Activated CD4-positive, alpha-beta T cell treated with anti-CD3 and anti-CD28 coated beads, Interleukin-2, amount 50 U/mL, for 24 hours (primary cell): ENCODE data around the gene MED10.
"Not testable (repeated sequence)": the region's sequence is repeated elsewhere in the genome, so short reads cannot be mapped to it uniquely, and the experiment has no call there.

ENCODE experiments used
- DNase-seq, 2 donors: peaks; one replicate each; pipeline ENCODE4 v3.0.0-alpha.2; 2020; ENCODE audit warnings: low read depth in 1 of 2, low spot score in 1 of 2

The MED10 gene

DNA sequence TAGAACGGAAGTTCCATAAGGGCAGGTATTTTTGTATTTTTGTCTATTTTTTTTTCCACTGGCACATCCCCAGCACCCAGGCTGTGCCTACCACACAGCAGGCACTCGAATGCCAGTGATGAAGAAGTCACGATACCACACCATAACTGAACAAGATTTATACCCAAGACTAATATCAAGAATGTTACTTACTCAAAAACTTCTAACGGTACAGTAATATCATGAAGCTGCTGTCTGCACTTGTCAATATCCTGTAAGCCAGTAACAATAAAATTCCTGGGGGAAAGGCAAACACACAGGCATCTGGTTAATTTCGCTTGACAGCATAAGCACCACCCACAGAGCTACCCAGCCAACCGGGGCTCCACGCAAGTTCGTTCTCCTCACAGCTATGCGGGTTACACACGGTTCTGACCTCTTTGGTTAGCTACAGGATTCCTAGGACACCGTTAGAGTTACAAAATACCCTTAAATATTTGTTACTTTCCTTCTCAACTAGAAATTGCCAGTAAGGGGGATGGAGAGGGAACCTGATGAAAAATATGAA lies 1.3 kb downstream of the MED10 start:
- no peak for DNase-seq

DNA sequence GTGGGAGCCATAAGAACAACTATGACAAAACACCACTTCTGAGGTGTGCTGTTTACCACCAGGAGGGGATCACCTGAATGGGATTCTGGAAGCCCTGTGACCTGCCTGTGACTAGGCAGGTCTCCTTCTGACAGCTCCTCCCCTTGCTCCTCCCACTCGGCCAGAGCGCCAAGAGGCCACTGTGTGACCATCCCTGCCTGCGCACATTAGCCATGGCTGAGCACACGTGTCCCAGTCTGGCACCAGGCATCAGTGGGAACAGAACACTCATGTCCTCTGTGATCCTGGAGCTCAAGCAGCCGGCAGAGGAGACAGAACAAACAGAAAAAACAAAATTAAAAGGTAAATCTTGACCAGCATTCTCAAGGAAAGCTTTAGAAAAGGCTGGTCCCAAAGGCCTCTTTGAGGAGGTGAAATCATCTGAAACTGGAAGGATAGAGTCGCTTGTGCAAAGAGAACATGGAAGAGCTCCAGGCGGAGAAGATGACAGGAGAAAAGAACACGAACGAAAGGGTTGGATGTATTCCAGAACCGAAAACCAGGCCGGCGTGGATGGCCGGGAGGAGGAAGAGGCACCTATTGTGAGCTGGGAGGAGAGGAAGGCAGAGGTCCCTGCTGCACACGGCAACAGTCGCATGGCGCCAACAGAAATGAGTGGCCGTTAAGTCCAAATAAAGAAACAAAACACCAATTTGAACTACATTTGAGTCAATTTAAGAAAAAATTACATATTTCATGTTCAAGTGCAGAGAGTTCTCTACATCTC lies 5.1 kb downstream of the MED10 start:
- no peak for DNase-seq

DNA sequence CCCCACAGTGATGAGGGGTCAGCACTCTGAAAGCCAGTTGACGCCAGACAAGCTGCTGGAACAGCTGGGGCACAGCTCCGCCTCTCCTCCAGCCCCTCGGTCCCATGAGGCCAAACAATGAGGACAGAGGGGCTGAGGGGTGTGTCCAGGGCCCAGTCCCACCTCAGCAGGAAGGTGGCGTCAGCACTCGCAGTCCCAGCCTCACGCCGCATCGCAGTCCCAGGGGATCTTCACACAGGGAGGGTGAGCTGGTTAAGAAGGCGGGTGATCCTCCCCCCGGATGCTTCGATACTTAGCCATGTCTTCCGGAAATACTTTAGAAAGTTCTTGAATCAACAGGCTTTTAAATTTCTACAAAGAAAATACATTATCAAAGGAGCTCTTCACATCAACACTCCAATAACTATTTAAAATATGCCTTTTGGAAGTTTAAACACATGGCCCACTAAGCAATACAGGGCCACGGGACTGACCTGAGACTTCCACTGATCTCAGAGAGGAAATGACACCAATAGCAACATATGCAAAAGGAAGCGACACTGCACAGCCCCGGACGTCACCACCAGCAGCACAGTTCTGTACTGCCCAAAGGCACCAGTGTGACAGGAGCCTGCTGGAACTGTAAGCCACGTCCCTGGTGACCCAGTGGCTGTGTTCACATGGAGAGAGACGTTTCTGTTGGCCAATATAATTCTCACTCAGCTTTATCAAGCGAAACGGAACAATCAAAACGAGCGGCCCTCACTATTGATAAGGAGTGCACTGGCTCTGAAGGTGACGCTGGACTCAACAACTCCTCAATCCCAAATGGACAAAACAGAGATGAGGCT lies 5.9 kb downstream of the MED10 start:
- no peak for DNase-seq

DNA sequence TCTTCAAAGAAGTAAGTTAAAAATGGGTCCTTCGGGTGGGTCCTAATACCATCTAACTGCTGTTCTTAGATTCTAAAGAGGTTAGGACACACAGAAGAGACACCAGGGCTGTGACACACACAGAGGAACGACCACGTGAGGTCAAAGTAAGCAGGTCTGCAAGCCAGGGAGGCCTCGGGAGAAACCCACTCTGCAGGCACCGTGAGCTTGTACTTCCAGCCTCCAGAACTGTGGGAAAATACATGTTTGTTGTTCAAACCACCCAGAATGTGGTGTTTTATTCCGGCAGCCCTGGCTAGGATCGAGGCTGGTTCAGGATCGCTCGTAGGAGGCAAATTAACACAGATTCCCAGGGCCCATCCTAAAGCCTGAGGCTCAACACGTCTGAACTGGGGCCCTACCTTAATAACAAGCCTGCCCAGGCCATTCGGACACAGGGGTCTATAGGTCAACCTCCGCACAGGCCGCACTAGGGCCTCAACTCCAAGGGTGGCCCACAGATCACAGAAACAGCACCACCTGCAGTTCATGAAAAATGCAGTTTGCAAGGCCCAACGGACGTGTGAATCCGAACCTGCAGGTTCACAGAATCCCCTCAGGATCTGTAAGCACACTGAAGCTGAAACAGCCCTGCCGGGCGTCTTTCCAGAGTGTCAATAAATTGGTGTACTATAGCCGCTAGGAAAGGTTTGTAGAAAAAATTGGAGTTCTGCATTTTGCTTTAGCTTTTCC lies 7.1 kb downstream of the MED10 start:
- no peak for DNase-seq

DNA sequence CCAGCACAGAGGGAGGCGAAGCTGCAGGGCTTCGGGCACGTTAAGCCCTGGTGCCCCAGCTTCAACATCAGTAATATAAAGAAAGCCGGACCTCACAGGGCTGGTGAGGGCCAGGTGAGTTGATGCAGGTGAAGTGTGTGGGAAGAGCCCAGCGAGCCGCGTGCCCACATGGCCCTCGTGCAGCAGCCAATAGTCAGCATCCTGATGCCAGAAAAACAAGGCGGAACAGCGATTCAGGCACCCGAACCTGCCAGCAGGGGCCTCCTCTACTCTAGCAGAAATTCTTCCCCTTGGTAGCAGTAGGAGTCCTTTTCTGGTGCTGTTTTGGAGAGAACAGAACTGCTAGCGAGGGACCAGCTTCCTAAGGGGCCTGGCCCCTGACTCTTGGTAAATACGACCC lies 7.8 kb downstream of the MED10 start:
- no peak for DNase-seq

DNA sequence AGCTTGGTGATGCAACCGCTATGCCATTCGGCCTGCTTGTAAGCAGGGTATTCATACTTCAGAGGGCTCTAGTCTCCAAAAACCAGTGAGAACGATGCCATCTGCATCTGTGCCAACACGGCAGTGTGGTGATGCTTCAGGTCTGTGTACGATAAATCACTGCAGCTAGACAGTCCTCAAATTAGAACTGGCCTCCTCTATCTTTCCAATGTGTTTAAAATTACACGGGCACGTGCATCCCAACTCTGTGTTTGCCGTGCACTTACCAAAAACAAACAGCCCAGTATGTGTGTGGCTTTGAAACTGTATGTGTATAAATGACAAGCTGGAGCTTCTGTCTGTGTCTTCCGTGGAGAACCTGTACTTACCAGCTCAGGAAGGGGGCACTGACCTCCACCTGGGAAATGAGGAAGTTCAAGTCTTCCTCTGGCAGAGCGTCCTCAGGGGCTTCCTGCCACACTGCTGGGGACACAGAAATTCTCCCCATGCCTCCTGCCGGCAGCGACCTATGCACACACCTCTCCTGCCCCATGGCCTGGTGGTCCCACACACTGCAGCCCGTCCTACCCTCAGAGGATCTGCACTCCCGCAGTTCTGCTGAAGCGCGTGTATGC lies 12.3 kb downstream of the MED10 start:
- no peak for DNase-seq

DNA sequence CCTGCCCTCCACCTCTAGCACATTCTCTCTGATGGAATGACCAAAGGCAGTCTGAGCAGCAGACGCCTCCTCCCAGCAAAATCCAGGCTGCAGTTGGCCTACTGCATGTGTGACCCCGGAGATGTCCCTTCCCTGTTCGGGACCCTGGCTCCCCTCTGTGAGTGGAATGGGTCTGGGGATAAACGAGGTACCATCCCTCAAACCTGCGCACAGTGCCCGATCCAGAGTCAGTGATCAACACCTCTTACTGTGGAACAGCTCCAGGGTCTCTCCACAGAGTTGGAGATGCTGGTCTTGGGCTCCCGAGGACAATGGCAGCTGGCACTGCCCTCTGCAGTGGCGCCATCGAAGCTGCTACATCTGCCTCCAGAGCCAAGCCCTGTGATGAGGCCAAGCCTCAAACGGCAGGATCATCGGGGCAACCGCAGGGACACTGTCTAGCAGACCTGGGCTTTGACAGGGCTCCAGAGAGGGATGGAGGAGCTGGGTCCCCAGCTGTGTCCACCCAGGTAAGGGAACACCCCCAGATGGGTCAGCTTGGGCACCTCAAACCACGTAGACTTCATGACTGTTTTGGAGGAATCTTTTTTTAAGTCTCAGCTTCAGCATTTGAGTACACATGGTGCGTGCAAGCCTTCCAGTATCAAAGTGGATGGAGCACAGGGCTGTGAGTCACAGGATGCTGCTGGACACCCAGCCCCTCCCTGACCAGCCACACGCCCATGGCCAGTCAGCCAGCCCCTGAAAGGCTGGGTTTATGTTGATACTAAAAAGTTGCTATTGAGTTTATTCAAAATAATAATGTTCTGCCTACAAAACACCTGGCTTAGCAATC lies 13.0 kb downstream of the MED10 start:
- DNase-seq = no peak

DNA sequence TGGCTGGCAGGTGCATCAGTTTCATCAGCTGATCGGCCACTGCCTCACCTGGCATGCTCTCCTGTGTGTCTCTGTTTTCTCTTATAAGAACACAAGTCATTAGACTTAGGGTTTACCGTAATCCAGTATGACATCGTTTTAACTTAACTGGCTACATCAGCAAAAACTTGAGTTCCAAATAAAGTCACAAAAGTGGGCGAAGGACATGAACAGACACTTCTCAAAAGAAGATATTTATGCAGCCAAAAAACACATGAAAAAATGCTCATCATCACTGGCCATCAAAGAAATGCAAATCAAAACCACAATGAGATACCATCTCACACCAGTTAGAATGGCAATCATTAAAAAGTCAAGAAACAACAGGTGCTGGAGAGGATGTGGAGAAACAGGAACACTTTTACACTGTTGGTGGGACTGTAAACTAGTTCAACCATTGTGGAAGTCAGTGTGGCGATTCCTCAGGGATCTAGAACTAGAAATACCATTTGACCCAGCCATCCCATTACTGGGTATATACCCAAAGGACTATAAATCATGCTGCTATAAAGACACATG lies 14.8 kb downstream of the MED10 start:
- DNase-seq = not testable (repeated sequence)

DNA sequence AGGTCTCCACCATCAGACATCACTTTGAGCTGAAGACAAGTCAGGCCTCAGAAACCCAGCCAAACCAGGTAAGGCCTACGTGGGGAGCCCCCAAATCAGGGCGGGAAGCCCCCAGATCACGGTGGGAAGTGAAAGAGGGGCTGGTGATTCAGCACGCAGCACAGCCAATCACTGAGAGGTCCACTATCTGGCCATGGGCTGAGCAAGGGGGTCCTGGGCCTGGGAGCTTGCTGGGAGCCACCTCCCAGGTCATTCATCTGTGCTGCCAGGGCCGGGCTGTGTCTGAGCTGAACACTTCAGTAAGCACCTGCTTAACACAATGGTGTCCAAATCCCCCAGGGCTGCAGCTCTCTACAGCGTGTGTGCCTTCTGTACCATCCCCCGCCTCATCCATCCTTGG lies 15.5 kb downstream of the MED10 start:
- no peak for DNase-seq

DNA sequence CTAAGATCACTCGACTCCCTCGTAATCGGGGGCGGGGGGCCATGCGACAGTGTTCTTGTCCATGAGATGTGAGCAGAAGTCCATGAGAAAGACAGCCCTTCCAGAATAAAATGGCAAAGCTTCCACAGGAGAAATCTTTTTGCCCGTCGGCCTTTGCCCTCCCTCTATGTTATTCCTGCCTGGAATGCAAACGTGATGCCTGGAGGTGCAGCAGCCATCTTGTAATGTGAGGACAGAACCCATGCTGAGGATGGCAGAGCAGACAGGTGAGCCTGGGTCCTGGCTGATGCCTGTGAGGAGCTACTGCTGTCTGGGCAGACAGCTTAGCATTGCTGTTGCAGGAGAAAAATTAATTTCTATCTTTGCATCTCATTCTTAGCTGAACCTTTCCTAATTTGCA lies 17.2 kb downstream of the MED10 start:
- no peak for DNase-seq

DNA sequence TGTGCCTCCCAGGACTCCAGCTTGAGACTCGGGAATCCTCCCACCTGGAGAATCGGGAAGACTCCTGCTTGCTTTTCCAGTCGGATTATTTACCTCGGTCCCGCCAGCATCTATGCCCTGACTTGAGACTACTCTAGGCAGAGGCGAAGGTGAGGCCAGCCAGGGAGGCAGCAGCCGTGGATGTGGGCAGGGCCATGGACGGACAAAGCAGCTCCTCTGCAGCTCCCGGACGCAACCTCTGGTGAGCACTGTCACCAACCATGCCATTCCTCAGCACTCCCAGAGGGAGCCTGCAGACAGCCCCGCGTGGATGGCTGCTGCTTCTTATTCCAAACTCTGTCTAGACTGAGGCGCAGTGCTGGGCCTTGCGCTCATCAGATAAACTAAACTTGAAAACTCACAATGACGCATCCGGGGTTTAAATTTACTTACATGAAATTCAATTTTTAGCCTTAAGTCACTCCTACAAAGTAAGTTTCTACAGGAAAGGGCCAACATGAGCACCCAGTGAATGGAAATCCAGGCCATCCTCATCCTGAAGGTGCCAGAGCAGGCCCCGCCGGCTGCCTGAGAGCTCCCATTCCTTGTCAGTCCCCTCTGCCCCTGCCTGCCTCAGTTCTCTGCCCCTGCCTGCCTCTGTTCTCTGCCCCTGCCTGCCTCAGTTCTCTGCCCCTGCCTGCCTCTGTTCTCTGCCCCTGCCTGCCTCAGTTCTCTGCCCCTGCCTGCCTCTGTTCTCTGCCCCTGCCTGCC lies 17.8 kb downstream of the MED10 start:
- no peak for DNase-seq

DNA sequence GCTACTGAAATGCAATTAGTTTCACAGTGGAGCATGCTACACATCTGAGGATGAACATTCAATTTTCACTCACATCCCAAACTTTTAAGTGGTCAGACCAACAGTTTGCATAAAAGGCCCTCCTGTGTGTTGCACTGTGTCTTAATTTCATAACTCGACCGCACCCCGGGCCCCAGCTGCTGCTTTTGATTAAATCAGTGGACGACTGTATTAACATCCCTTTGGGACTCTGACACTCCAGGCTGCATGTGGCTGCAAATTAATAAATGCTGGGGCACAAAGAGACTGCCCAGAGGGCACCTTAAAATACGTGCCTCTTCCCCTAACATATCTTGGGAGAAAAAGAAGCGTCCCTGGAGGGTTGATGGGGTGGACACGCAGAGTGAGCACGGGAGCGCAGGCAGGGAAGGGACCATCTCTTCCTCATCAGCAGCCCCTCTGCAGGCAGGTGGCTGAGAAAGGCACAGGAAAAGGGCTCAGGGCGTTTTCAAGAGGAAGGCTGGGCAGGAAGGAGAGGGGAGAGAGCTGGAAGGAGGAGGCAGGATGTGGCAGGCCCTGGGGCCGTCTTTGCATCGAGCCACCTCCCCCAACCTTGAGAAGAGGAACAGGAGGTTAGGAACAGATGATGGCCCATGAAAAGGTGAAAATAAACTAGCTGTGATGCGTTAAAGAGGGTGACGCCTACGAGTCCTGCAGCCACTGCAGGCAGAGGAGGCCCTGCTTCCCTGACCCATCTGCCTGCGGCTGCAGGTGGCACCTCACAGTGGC lies 18.6 kb downstream of the MED10 start:
- DNase-seq = no peak

DNA sequence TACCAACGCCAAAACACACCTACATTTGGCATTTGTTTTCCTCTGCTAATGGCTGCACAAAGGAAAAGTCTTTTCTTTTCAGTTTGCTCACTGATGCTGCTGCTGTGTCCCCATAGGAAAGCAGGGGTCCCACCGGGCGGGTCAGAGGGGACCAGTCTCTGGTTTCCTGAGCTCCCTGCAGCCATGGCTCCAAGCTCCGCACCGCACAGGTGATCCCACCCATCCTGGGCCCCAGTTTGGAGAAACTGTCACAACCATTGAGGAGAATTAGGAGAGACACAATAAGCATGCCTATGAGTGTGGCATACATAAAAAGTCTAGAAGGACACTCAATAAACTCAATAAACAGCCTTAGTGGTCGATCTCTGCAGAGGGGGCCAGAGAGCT lies 19.9 kb downstream of the MED10 start:
- no peak for DNase-seq

DNA sequence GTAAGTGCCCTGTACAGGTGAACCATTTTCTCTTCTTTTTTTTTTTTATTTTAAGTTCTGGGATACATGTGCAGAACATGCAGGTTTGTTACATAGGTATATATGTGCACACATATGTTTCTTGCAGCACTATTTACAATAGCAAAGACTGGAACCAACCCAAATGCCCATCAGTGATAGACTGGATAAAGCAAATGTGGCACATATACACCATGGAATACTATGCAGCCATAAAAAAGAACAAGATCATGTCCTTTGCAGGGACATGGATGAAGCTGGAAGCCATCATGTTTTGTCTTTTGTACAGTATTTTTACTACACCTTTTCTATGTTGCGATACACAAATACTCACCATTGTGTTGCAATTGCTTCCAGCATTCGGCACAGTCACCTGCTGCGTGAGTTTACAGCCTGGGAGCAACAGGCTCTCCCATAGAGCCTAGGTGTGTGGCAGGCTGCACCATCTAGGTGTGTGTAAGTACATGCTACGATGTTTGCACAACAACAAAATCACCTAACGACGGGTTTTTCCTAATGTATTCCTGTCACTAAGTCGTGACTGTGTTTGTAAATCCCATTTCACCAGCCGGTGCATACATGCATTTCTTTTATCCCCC lies 20.4 kb downstream of the MED10 start:
- not testable (repeated sequence) for DNase-seq

DNA sequence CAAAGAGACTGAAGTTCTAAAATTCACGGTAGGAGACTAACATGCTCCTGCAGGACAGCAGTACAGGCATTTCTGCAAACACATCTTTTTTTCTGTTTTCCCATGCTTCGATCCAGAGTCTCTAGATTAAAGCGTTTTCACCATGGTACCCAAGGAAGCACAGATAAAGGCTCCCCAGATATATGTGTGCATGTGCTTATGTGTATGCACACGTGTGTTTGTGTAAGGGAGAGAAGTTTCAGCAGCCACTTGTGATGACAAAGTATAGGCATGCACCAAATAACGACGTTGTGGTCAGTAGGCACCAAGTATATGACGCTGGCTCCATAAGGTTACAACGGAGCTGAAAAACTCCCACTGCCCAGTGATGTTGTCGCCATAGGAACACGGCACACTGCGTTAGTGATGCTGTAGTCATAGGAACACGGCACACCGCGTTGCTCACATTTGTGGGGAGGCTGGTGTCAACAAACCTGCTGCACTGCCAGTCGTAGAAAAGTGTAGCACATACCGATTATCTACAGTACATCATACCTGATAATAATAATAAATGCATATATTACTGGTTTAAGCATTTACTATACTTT lies 21.7 kb downstream of the MED10 start:
- DNase-seq = no peak

DNA sequence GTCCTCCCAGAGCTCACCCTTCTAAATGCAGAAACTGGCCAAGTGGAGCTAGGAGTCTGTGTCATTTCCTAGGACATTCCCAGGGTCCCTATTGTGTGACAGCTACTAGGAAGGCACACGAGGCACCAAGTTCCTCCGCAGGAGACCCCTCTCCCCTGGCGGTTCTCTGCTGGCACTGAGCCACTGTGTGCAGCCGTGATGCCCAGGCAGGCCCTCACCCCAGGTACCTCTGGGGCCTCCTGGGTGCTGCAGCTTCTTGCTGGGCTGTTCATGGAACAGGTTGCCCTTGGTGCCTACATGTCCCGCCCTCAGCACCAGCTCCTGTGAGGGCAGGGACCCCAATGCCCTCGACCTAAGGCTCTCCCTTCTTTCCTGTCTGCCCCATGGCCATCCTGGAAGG lies 23.1 kb downstream of the MED10 start:
- no peak for DNase-seq

DNA sequence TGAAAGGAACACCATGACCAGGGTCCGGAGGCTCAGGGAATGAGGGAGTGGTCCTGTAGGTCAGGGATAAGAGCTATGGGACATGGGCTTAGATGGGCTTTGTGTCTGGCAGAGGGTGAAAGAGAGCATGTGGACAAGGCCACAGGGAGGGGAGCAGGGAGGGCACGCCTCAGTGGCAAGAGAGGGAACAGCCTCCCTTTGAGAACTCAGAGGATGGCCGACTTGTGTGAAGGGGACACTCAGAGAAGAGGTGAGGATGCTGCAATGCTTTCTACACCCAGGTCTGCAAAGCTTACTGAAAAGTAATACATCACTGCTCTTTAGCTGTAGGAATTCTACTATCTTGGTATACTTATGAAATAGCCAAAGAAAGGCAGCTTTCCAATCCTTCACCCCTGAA lies 23.5 kb downstream of the MED10 start:
- DNase-seq = no peak
